Left colon (tissue), 2 donors: ENCODE results near the gene NR6A1. TPM values are rescaled to one million over a fixed set of nuclear protein-coding genes. Genes with fewer than 3 reads are reported as not detected.

ENCODE experiments used
- ATAC-seq: fragments of 200-7000 bp; cut with Tn5 transposase; one replicate; pipeline ENCODE4 v1.9.1; 2020; ENCODE audit warnings: mild to moderate bottlenecking, moderate library complexity
- DNase-seq, 2 donors: peaks; one replicate each; pipeline ENCODE4 v3.0.0-alpha.2; 2020
- intact Hi-C, 2 donors: fragments of 100-400 bp; cut with DNase I in 1 of 2; cut with micrococcal nuclease in 1 of 2; formaldehyde crosslinking; loops; one replicate each; pipeline versions ENCODE4 v1.11.2 to v1.14.0; 2022; cut with DNase I, micrococcal nuclease
- total RNA-seq, 2 donors: library from RNA; stranded (reverse); fragmentation: NEBNext Ultra II Directional; extraction: Animal tissue kit (Norgen Biotek cat#: 25700); gene quantifications; one replicate each; pipeline ENCODE4 v1.2.1, GENCODE V29; 2021
- donor health status: DM: no; HTN: no; CAD: no.
- donor health status: DM: yes; HTN: yes; CAD: no.

The NR6A1 gene
- total RNA-seq, 2 donors from 2014 or later, result 4.6 to 7.1 TPM

DNA sequence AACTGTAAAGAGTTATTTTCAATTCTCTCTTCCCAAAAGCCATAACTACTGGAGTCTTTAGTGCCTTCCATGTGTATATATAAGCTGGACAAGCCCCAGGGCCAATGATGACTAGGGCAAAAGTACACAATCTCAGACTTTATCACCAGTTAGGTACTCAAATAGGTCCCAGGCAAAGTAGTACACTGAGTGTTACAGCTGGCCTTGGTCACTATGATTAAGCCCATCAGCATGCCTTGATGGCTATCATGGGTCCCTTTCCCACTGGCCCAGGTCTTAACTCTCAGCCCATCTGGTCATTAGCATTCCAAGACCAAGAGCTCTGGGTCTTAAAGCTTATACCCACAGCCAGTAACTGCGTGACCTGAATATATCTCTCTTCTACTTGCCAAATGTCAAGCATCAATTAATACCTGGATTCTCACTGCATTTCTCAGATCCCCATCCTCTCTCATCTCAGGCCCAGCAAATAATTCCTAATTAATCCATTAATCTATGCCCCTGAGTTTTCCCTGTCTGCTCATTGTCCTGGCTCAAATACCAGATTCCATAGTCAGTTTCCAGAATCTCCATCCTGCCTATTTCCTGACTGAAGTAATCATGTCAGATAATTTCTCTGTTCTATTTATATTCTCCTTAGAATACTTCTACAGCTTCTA lies 62.3 kb downstream of the NR6A1 start:
- ATAC-seq (peak; percentile 86), DNase-seq (peak in 1 of 2 donors; percentile 49)
- intact Hi-C loops, result no loop called here

DNA sequence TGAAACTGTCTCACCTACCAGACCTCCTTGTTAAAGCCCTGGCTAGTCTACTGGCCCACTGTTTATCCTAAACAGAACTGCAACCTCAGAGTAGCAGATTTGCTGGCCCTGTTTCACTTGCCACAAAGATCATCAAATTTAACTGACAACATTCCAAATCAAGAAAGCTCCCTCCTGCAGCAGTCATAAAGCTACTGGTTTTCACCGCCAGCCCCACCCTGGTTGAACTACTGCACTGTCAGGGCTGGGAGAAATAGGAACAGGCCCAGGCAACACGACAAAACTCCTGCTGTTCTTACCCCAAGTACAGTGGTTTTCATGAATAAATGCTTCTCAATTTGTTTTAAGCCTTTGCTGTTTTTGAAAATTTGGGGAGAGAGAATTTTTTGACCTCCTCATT lies 63.0 kb downstream of the NR6A1 start:
- DNase-seq, result peak; percentile 45 to 69
- intact Hi-C loops, result no loop called here
- ATAC-seq, result peak; percentile 87

DNA sequence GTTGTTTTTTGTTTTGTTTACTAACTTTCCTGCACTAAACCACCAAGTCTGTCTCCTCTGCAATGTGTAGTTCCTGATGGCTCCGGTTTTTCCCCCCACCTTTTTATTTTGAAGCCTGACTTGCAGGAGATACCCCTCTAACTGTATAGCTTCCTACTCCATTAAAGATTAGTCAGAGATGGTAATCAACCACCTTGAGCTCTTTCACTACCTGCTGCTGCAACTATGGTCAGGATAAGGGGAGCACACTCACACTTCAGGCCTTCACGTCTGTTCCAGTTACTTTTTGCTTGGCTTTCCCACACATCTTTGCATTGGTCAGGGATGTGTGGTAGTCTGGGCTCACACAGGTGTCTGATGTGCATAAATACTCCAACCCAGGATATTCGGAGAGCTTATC lies 63.4 kb downstream of the NR6A1 start:
- intact Hi-C loops, result no loop called here
- peak; percentile 34 for ATAC-seq
- no peak for DNase-seq

DNA sequence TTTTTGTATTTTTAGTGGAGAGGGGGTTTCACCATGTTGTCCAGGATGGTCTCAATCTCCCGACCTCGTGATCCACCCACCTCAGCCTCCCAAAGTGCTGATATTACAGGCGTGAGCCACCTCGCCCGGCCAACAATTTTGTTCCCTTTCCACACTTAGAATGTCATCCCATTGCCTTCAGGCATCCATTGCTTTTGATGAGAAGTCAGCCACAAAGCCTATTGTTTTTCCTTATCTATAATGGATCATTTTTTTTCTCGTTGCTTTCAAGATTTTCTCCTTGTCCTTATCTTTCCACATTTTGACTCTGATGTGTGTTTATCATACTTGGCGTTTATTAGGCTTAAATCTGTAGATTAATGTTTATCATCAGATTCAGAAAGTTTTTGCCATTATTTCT lies 64.4 kb downstream of the NR6A1 start:
- no peak for ATAC-seq
- intact Hi-C loops, result no loop called here
- DNase-seq, result no peak

DNA sequence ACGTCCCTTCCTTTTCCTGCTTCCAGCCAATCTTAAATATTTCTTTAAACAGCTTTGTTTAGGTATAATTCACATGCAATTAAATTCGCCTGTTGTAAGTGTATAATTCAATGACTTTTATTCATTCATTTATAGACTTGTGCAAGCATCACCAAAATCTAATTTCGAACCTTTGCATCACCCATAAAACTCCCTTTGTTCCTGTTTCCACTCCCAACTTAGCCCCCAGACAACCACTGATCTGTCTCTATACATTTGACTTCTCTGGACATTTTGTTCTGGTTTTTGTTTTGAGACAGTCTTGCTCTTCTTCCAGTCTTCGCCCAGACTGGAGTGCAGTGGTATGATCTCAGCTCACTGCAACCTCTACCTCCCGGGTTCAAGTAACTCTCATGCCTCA lies 71.5 kb downstream of the NR6A1 start:
- ATAC-seq (no peak), DNase-seq (no peak)
- intact Hi-C loops, result no loop called here

DNA sequence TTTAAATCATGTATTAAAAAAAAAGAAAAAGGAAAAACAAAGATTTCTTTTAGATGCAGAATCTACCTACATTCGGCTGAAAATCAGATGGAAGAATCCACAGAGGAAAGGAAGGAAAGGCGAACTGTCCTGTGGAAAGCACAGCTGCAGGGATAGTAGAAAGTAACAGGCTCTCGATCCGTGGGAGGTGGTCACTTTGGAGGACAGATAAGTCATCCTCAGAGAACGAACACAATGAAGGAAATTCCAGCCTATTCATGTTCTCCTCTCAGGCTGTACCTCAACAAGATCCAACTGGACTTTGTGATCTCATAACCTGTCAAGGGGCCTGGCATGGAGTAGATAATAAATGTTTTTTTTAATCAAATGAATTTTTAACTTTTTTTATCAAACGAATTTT lies 72.8 kb downstream of the NR6A1 start:
- no peak for DNase-seq
- no peak for ATAC-seq

DNA sequence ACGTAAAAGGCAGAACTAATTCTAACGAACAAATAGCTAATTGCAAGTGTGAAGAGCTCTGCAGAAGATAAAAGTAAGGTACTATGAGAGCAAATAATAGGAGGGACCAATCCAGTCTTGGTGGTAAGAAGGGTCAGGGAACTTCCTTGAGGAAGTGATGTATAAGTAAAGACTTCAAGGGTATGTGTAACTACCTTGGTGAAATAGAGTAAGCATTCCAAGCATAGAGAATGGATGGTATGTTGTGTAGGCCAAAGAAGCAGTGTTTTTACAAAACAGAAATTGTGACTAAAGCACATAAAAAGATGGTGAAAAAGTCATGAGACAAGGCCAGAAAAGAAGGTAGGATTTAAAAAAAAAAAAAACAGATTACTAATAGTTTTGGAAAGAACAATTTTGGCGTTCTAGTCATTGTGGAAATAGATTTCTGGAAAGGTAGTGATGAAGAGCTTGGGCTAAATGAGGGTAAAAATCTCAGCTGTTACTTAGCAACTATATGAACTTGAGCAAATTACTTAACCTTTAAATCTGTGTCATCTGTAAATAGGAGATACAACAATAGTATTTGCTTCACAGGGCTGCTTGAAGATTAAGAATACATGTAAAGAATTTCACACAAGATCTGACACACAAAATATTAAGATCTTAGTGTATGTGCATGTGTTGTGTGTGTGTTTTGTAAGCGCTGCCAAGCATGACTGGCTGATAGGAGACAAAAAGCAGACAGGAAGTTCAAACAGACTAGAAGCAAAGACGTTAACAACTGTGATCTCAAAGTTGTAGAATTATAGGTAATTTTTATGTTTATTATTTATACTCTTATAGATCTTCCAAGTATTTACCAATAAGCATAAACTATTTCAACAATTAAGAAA lies 73.5 kb downstream of the NR6A1 start:
- intact Hi-C loops, result no loop called here
- no peak for ATAC-seq
- DNase-seq, result no peak

More for the DNA sequence above, 72.8 kb downstream of the NR6A1 start:
- intact Hi-C loops, result no loop called here

DNA sequence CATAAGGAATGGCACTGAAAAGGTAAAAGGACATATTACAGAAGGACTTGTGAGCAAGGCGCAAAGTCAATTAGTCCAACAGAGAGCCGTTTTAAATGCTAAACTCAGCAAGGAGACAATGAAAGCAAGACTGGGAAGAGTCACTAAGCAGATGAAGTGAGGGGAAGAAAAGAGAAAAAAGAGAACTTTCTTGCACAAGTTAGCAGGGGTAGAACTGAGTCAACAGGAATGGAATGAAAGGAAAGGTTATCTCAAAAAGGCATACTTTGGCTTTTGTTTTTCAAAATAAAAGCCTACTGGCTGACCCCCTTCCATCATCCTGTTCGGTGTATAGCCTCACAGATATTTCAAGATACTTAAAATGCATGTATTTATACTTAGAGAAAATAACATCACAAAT lies 75.0 kb downstream of the NR6A1 start:
- intact Hi-C loops, result no loop called here

DNA sequence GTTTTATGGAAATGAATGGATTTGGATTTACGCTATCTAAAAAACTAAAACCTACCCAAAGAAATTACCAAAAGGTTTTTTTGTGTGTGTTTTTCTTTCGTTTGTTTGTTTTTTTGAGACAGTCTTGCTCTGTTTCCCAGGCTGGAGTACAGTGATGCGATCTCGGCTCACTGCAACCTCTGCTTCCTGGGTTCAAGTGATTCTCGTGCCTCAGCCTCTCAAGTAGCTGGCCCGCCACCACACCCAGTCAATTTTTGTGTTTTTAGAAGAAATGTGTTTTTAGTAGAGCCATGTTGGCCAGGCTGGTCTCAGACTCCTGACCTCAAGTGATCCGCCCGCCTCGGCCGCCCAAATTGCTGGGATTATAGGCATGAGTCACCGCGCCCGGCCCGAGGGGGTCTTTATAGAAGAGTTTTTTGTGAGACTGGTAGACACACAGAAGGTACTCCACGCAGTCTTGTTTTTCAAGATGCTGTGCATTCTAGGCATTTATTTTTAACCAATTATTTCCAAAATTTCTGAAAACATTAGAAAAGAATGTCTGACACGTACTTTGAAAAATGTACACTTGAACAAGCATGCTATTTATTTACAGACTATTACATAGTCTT lies 75.7 kb downstream of the NR6A1 start:
- ATAC-seq, result no peak
- intact Hi-C loops, result no loop called here
- no peak for DNase-seq

More for the DNA sequence above, 75.0 kb downstream of the NR6A1 start:
- DNase-seq (no peak), ATAC-seq (no peak)

DNA sequence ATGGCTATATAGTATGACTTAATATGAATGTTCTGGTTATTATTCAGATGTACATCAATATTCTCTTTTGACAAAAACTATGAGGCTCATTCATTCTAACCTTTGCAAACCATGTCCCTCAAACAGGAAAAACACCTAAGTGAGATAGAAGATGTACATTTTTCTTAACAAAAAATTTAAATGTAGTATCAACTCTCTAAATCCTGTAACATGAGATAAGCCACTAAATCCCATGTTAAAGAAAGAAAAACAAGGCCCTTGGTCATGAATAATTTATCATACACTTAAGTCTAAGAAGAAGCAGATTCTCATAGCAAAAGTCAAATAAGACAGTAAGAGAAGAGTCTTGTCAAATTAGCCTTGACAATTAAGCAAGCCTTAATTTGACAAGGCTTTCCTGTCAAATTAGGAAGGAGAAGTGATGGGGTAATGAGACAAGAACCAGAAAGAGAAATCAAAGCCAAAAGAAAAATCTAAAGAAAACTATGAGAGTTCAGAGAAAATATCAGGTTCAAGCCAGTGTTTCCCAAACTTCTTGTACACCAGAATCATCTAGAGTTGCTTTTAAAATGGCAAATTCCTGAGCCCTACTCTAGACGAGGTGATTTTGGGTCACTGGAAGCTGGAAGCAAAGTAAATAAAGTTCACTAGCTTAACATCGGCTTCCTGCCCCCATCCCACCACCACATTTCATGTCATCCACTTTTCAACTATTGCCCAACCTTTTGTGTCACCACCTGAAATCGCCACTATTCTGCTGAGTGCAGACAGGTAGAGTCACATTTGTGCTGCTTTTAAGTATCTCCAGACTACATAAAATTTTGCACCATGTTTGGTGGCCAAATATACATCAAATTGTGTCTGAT lies 76.5 kb downstream of the NR6A1 start:
- ATAC-seq, result no peak
- no peak for DNase-seq
- intact Hi-C loops, result no loop called here

DNA sequence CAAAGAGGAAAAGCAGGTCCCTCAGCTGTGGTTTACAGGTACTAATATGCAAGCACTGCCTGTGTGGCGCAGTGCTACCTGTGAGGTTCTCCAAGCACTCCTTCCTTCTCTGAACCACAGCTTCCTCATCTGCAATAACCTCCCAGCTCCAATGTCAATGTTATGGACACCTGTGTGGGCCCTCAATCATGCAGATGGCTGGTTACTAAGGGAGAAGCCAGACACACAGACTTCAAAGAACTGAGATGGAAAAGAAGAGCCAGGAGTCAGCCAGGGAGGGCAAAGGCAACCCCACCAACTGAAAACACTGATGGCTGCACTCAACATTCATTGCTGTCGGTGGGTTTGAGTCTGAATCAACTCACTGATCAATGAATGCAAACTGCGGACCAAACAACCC lies 77.7 kb downstream of the NR6A1 start:
- no peak for DNase-seq
- intact Hi-C loops, result no loop called here
- no peak for ATAC-seq

DNA sequence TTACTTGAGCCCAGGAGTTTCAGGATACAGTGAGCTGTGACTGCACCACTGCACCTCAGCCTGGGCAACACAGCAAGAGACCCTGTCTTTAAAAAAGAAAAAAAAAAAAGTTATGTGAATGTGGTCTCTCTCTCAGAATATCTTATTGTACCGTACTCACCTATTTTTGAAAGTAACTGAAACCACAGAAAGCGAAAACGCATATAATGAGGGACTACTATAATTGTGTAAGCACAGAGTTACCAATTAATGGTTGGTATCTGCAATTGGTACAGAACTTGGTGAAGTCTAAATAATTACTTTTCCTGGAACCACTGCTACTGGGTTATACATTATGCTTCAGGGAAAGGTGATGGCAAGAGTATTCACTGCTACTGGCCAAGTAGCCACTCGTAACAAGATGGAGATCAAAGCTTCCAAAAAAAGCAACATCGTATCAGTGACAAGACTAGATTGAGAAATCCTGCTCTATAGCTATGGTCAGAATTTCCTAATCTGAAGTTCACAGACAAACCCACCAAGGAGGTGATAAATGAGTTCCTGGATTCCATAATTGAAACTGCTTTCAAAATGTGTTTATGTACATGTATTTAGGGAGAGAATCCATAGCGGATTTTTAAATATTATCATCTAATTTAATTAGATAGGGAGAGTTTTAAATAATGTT lies 82.7 kb downstream of the NR6A1 start:
- no peak for ATAC-seq
- intact Hi-C loops, result no loop called here
- DNase-seq, result no peak

DNA sequence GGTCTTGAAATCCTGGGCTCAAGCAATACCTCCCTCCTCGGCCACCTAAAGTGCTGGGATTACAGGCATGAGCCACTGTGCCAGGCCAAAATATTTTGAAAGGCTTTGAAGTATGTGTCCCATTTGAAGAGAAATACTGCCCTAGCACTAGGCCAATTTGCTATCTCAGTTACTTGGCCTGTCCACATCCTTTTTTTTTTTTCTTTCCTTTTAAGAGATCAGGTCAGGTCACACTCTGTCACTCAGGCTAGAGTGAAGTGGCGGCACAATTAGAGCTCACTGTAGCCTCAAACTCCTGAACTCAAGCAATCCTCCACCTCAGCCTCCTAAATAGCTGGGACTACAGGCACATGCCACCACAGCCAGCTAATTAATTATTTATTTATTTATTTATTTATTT lies 84.2 kb downstream of the NR6A1 start:
- DNase-seq, result no peak
- intact Hi-C loops, result no loop called here
- ATAC-seq, result no peak

DNA sequence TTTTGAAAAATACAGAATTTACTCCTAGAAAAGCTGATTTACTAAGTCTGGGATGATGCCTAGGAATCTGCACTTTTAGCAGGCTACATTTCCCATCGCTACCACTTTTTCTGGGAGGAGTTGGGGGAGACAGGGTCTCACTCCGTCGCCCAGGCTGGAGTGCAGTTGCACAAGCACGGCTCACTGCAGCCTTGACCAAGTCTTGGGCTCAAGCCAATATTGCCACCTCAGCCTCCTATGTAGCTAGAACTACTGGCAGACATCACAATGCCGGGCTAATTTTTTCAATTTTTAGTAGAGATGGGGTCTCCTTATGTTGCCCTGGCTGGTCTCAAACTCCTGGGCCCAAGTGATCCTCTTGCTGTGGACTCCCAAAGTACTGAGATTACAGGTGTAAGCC lies 85.9 kb downstream of the NR6A1 start:
- intact Hi-C loops, result no loop called here
- DNase-seq, result no peak
- ATAC-seq, result no peak

DNA sequence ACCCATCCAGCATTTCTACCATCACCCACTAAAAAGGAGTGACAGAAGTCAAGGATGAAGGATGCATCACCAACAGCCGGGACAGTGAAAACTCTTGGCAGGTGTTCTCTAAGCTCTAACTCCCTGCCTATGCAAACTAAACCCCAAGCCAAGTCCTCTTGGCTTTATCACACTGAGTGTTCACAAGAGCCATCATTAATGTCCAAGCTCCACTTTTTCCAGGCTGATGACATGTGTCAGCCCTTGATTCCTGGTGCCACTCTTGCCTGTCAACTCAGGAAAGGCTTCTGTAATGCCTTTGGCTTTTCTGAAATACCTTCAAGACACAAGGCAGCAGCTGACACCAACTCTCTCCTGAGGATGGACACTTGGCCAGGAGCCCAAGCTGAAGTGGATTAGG lies 86.9 kb downstream of the NR6A1 start:
- DNase-seq (no peak), ATAC-seq (no peak)
- intact Hi-C loops, result no loop called here

DNA sequence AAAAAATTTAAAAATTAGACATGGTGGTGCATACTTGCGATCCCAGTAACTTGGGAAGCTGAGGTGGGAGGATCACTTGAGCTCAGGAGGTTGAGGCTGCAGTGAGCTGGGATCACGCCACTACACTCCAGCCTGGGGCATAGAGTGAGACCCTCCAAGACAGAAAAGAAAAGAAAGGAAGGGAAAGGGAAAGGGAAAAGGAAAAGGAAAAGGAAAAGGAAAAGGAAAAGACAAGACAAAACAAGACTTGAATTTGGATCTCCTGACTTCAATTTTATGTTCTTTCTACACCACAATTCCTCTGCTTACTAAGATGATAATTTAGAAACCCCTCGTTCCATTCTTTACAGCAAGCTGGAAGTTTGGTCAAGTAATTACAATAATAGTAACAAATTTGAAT lies 88.1 kb downstream of the NR6A1 start:
- ATAC-seq, result no peak
- DNase-seq, result no peak
- intact Hi-C loops, result no loop called here

DNA sequence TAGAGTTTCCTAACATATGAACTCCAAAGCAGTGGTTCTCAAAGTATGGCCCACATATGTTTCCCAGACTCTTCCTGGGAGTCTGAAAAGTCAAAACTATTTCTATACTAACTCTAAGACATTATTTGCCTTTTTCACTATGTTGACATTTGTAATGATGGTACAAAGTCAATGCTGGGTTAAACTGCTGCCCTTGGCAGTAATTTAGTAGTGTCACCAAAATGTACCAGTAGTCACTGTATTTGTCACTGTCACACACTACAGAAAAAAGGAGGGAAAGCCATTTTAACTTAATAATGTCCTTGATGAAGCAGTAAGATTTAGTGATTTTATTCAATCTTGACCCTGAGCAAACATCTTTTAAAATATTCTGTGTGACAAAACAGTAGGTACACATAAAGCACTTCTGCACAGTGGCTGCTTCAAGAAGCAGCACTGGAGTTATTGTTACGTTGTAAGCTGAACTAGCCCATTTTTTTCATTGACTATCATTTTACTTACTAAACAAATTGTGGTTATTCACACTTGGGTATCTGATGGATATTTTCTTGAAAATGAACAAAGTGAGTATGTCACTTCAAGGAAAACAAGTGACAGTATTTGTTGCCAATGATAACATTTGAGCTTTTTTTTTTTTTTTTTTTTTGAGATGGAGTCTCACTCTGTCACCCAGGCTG lies 90.3 kb downstream of the NR6A1 start:
- peak; percentile 52 for ATAC-seq
- no peak for DNase-seq
- intact Hi-C loops, result no loop called here

DNA sequence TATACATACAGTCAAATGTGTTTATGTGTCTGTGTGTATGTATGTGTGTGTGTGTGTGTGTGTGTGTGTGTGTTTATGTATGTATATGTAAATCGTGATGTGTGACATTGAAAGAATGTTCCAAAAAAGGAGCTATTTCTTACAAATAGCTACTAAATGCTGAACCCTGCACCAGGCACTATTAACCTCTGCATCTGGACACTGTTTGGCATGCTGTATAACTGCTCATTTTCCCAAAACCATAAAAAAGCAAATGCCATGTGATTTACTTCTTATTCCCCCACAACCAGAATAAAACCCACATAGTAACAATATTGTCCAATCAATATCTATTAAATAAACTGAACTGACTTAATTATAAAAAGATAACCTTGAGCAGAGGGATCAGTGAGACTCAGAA lies 91.1 kb downstream of the NR6A1 start:
- intact Hi-C loops, result no loop called here
- DNase-seq (no peak), ATAC-seq (no peak)
